Medulla oblongata (tissue), 1 donor: ENCODE measurements around the gene CEP104.

ENCODE experiments used
- DNase-seq: peaks from one replicate; pipeline ENCODE4 v3.0.0-alpha.2; 2015; ENCODE audit errors: extremely low spot score

Gene CEP104

GRCh38 chr1:3762873-3763228, 94.2 kb downstream of the CEP104 start:
- DNase-seq = no peak

- DNase-seq = no peak
These were observed 94.7 kb downstream of the CEP104 start for GRCh38 chr1:3762151-3762872.
